Uterus (tissue), 4 donors: ENCODE measurements around the gene NRXN2. TPM values are rescaled to one million over a fixed set of nuclear protein-coding genes. Genes with fewer than 3 reads are reported as not detected.

Experiments used
- DNase-seq, 2 donors: peaks; one replicate each; pipeline ENCODE4 v3.0.0-alpha.2; 2019 to 2020
- H3K27ac ChIP-seq, 2 donors: fragments of 200-600 bp; sonication (generic); 1 replicate in 1 of 2; 2 replicates in 1 of 2; pipeline ENCODE4 v1.5.1; 2016 to 2018
- H3K27me3 ChIP-seq, 2 donors: fragments of 200-600 bp; sonication (generic); one replicate each; pipeline ENCODE4 v1.5.1; 2018 to 2019; ENCODE audit warnings: control low read depth in 1 of 2
- H3K36me3 ChIP-seq, 2 donors: fragments of 200-600 bp; sonication (generic); one replicate each; pipeline ENCODE4 v1.5.1; 2019; ENCODE audit warnings: control low read depth in 1 of 2
- H3K4me1 ChIP-seq, 2 donors: fragments of 200-600 bp; sonication (generic); one replicate each; pipeline ENCODE4 v1.5.1; 2018 to 2019; ENCODE audit warnings: control low read depth in 1 of 2
- H3K4me3 ChIP-seq, 2 donors: fragments of 200-600 bp; sonication (generic); 1 replicate in 1 of 2; 2 replicates in 1 of 2; pipeline ENCODE4 v1.5.1; 2018 to 2019; ENCODE audit warnings: mild to moderate bottlenecking in 1 of 2
- H3K9me3 ChIP-seq, 2 donors: fragments of 200-600 bp; sonication (generic); one replicate each; pipeline ENCODE4 v1.5.1; 2019; ENCODE audit warnings: control low read depth in 1 of 2
- CTCF ChIP-seq, 4 experiments: fragments of 200-600 bp in 2 of 4; fragments of 450-650 bp in 2 of 4; sonication (generic) in 2 of 4; IDR thresholded peaks; one replicate each; pipeline ENCODE4 v1.5.1; 2016 to 2019; ENCODE audit warnings: antibody characterized with exemption in 4 of 4, mild to moderate bottlenecking in 2 of 4, moderate library complexity in 1 of 4
- POLR2A ChIP-seq, 2 donors: fragments of 450-650 bp; IDR thresholded peaks; one replicate each; pipeline ENCODE4 v1.6.1; 2016; ENCODE audit warnings: antibody characterized with exemption in 2 of 2, mild to moderate bottlenecking in 1 of 2, moderate library complexity in 1 of 2
- intact Hi-C: fragments of 100-400 bp; cut with DNase I; formaldehyde crosslinking; loops from one replicate; pipeline ENCODE4 v1.15.1; 2023; ENCODE audit warnings: low total_unique reads
- total RNA-seq, 4 donors: library from RNA; depleted of rRNA in 3 of 4; stranded (reverse); fragments of >200 nt in 3 of 4; gene quantifications; one replicate each; pipeline versions ENCODE4 v1.1.0 to v1.2.4, GENCODE V29; 2014 to 2023
- donor health status: DM: yes; HTN: yes; CAD: no.

Gene NRXN2
- total RNA-seq, 4 donors from 2014 or later, result 0.88 to 48.4 (median 12.6) TPM

GRCh38 chr11:64642871-64643255 lies 80.1 kb downstream of the NRXN2 start:
- TF ChIP-seq POLR2A (IDR thresholded peaks at IDR 0.05) (no peak), CTCF (IDR thresholded peaks at IDR 0.05) (no peak)
- intact Hi-C loops, result no loop called here
- H3K9me3 ChIP-seq, result no peaks in the 10 kb centered on the region
- peak in 1 of 2 donors; percentile 42 for DNase-seq
- no peaks in the 10 kb centered on the region for H3K27me3 ChIP-seq
- H3K4me1 ChIP-seq, result peaks cover 0 to 6% of the 10 kb centered on the region in 2 donors
- H3K27ac ChIP-seq, result peak overlapping the region; percentile 41 to 69
- H3K4me3 ChIP-seq, result peak overlapping the region; percentile 61
- H3K36me3 ChIP-seq, result no peaks in the 10 kb centered on the region

- intact Hi-C loops, result no loop called here
- no peaks in the 10 kb centered on the region for H3K36me3 ChIP-seq
- H3K9me3 ChIP-seq, result no peaks in the 10 kb centered on the region
- no peak for TF ChIP-seq POLR2A (IDR thresholded peaks at IDR 0.05)
- no peak for TF ChIP-seq CTCF (IDR thresholded peaks at IDR 0.05)
- peak overlapping the region; percentile 61 for H3K4me3 ChIP-seq
- no peak for DNase-seq
- no peaks in the 10 kb centered on the region for H3K27me3 ChIP-seq
- peak overlapping the region; percentile 41 to 69 for H3K27ac ChIP-seq
- H3K4me1 ChIP-seq, result peaks cover 0 to 8% of the 10 kb centered on the region in 2 donors
These were observed 80.6 kb downstream of the NRXN2 start for GRCh38 chr11:64642418-64642735.

- H3K9me3 ChIP-seq, result no peaks in the 10 kb centered on the region
- no peak for DNase-seq
- peaks cover 0 to 8% of the 10 kb centered on the region in 2 donors for H3K4me1 ChIP-seq
- TF ChIP-seq POLR2A (IDR thresholded peaks at IDR 0.05) (no peak), CTCF (IDR thresholded peaks at IDR 0.05) (no peak)
- intact Hi-C loops, result no loop called here
- H3K4me3 ChIP-seq, result peak overlapping the region; percentile 61
- no peaks in the 10 kb centered on the region for H3K36me3 ChIP-seq
- H3K27ac ChIP-seq, result peak overlapping the region; percentile 41 to 69
- no peaks in the 10 kb centered on the region for H3K27me3 ChIP-seq
These were observed 81.2 kb downstream of the NRXN2 start for GRCh38 chr11:64641596-64642417.

- H3K27me3 ChIP-seq, result no peaks in the 10 kb centered on the region
- peaks cover 0 to 8% of the 10 kb centered on the region in 2 donors for H3K4me1 ChIP-seq
- intact Hi-C loops, result no loop called here
- TF ChIP-seq CTCF (IDR thresholded peaks at IDR 0.05) (no peak), POLR2A (IDR thresholded peaks at IDR 0.05) (no peak)
- no peak overlapping the region for H3K27ac ChIP-seq
- DNase-seq, result no peak
- no peaks in the 10 kb centered on the region for H3K9me3 ChIP-seq
- no peak overlapping the region for H3K4me3 ChIP-seq
- no peaks in the 10 kb centered on the region for H3K36me3 ChIP-seq
These were observed 83.1 kb downstream of the NRXN2 start for GRCh38 chr11:64639885-64640284.

GRCh38 chr11:64638829-64639228 lies 84.2 kb downstream of the NRXN2 start:
- H3K27me3 ChIP-seq, result no peaks in the 10 kb centered on the region
- TF ChIP-seq CTCF (IDR thresholded peaks at IDR 0.05) (no peak), POLR2A (IDR thresholded peaks at IDR 0.05) (no peak)
- H3K9me3 ChIP-seq, result no peaks in the 10 kb centered on the region

More at GRCh38 chr11:64638829-64639228, 84.2 kb downstream of the NRXN2 start:
- peak overlapping the region in 1 of 2 donors; percentile 34 for H3K27ac ChIP-seq
- H3K36me3 ChIP-seq, result no peaks in the 10 kb centered on the region
- no peak overlapping the region for H3K4me3 ChIP-seq
- H3K4me1 ChIP-seq, result peaks cover 0 to 8% of the 10 kb centered on the region in 2 donors
- no peak for DNase-seq
- intact Hi-C loops, result no loop called here
